Fibroblast of villous mesenchyme (primary cell): ENCODE results near the gene ZNF148. TPM values are rescaled to one million over a fixed set of nuclear protein-coding genes. Genes with fewer than 3 reads are reported as not detected.
A peak's percentile ranks its signal among the peaks of the same experiment; 100 is the strongest.

Source experiments
- DNase-seq: peaks from one replicate; pipeline ENCODE4 v3.0.0-alpha.2; 2010; ENCODE audit warnings: low read depth
- H3K4me3 ChIP-seq: 2 replicates; pipeline ENCODE4 v1.5.1; 2011; ENCODE audit warnings: low read depth, mild to moderate bottlenecking, low read length
- total RNA-seq: library from RNA; depleted of rRNA; stranded (reverse); fragments of >200 nt; gene quantifications from 2 replicates; pipeline ENCODE4 v1.2.3, GENCODE V29; 2012
- TF ChIP-seq, protein P1 (sequence below): IDR thresholded peaks from 2 replicates; pipeline ENCODE4 v1.5.1; 2012; ENCODE audit warnings: low read depth, mild to moderate bottlenecking, low read length; ENCODE audit not compliant: insufficient read depth

Gene ZNF148
- total RNA-seq, 1 donor: 42.7 TPM

- DNase-seq: no peak
- TF ChIP-seq, protein P1, sequence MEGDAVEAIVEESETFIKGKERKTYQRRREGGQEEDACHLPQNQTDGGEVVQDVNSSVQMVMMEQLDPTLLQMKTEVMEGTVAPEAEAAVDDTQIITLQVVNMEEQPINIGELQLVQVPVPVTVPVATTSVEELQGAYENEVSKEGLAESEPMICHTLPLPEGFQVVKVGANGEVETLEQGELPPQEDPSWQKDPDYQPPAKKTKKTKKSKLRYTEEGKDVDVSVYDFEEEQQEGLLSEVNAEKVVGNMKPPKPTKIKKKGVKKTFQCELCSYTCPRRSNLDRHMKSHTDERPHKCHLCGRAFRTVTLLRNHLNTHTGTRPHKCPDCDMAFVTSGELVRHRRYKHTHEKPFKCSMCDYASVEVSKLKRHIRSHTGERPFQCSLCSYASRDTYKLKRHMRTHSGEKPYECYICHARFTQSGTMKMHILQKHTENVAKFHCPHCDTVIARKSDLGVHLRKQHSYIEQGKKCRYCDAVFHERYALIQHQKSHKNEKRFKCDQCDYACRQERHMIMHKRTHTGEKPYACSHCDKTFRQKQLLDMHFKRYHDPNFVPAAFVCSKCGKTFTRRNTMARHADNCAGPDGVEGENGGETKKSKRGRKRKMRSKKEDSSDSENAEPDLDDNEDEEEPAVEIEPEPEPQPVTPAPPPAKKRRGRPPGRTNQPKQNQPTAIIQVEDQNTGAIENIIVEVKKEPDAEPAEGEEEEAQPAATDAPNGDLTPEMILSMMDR: no peak
- no peak overlapping the region for H3K4me3 ChIP-seq
Observed at GRCh38 chr3:125203731-125204130, 171.4 kb downstream of the ZNF148 start.

- TF ChIP-seq, protein P1: no peak
- H3K4me3 ChIP-seq: no peak overlapping the region
- no peak for DNase-seq
Observed at GRCh38 chr3:125202197-125202596, 172.9 kb downstream of the ZNF148 start.

DNA sequence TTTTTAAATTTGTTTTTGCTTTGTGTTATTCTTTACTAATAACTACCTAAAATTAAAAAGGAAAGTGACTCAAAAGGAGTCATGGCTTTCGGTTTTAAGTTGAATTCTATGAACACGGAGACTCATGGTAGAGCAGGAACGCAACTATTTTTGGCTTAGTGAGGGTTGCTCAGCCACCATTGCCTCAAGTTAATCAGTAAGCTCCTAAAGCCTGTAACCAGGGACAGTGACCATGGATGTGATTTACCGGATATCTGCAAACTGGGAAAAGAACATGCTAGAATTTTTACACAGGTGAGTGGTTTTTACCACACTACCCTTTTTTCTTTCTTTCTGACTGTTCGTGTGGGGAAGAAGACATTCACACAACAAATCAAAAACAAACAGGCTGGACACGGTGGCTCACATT lies 174.4 kb downstream of the ZNF148 start:
- DNase-seq: no peak
- TF ChIP-seq, protein P1: no peak
- no peak overlapping the region for H3K4me3 ChIP-seq

DNA sequence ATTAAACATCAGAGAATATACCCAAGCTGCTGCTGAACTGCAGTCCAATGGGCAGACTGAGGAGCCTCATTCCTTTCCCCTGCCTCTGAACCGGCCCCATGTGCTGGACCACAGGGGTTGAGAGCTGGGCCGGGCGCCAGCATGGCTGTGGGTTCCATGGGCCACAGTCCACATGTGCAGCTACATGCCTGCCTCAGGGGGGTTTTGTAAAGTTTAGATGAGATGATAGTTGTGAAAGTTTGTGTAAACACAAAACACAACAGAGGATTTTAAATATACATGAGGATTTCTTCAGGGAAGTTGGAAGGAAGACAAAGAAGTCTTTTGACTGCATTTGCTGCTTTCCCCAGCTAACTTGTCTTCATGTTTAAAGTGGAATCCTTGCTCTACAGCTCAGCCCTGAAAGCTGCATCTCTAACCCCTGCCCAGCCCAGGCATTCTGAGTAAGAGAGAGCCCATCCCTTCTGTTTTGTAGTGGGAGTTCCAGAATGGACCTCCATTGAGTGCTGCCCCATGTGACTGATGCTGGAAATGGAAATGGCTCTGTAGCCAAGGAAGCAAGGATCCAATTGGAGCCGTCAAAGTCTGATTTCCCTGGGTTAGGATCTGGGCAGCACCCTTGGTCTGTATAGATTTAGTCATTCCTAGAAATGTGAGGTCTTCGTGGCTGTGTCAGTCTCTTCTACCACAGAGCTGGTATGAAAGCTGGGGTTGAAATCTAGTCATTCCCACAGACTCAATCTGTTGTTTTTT lies 180.1 kb downstream of the ZNF148 start:
- no peak overlapping the region for H3K4me3 ChIP-seq
- TF ChIP-seq, protein P1: no peak
- peak; percentile 82 for DNase-seq

DNA sequence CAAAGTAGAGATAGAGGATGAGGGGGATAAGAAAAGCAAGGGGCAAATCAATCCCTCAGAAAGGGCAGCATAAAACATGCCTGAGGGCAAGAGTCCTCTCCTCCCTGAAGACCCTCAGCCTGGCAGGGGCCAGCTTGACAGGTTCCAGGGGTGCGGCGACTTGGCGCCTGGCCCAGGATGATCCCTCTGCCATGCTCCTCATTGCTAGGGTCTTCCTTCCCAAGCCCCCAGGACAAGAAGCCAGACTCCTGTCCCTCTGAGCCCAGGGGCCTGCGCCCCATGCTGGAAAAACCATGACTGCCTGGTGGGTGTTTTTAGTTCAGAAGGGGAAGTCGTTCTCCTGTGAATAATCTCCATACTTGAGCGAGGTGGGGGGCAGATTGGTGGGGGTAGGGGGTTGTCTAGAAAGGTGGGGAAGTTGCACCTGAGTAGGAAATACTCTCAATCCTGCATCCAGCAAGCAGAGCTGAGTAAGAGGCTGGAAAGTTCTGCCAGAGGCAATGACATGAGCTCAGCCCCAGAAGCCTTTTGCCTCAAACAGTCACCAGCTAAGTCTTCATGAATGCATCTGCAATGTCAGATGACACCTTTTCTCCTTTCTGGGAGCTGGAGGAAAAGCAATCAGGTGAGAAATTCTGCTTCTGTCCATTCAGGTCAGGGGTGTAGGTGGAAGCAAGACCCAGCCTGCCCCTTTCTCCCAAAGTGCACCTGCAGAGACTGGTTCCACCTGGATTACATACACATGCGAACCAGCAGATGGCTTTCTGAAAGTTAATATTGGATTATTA lies 180.9 kb downstream of the ZNF148 start:
- H3K4me3 ChIP-seq: no peak overlapping the region
- DNase-seq: no peak
- TF ChIP-seq, protein P1: no peak

DNA sequence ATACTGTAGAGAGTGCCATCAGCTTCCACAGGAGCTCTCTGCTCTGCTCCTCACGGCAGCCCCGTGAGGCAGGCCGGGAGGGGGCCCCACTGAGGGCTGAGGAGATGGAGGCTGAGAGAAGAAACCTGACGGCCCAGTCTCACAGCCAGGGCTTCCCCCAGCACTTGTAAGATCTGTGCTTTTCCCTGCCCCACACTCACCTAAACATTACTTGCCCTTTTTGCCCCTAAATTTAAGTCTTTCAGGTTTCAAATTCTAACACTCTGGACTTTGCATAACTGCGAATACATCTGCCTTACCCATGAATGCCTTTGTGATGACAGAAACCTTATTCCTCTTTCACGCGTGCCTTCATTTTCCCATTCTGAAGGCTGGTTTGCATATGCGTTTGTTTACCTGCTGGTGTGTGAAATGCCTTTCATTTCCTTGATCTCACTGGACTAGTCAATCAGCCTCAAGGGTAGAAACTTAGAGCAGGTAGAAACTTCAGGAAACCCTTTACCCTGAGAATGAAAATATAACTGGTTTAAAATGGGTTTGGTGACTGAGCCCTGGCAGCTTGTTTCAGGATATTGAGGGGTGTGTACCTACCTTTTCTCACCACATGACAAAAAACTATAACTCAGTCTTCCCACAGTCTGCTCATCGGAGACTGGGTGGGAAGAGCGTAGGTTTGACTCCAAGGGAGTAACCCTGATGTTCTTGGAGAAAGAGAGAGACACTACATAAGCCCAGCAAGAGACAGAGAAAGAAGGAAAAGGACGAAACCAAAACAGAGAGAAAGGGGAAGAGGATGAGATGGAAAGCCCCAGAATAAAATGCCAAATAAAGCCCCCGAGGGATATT lies 182.7 kb downstream of the ZNF148 start:
- no peak for DNase-seq
- TF ChIP-seq, protein P1: peak; percentile 27
- no peak overlapping the region for H3K4me3 ChIP-seq
